NCI-H774 (cell line): Measurements from ENCODE around the gene CDCA7.
"Not testable (repeated sequence)": the region's sequence is repeated elsewhere in the genome, so short reads cannot be mapped to it uniquely, and the experiment has no call there.

Experiments
- DNase-seq: peaks from one replicate; lab custom pipeline; 2025; lab: John Stamatoyannopoulos, UW

The CDCA7 gene

GRCh38 chr2:173404841-173405750 is 50.4 kb downstream of the CDCA7 start:
- no peak for DNase-seq

GRCh38 chr2:173407176-173407575 is 52.5 kb downstream of the CDCA7 start:
- DNase-seq, result no peak

DNA sequence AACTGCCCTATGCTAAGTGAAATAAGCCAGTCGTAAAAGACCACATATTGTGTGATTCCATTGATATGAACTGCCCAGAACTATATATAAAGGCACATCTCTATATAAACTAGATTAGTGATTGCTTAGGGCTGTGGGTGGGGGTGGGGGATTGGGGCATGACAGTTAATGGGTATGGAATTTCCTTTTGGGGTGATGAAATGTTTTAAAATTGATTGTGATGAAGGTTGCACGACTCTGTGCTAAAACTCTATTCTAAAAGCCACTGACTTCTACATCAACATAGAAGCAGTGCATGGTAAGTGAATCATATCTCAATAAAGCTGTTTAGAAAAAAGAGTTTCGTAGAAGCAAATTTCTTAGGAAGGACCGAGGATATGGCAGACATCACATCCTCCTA is 53.0 kb downstream of the CDCA7 start:
- DNase-seq, result no peak

- no peak for DNase-seq
Measured at GRCh38 chr2:173410579-173410978, 55.9 kb downstream of the CDCA7 start.

- DNase-seq, result no peak
Measured at GRCh38 chr2:173412628-173413027, 58.0 kb downstream of the CDCA7 start.

GRCh38 chr2:173414823-173415322 is 60.2 kb downstream of the CDCA7 start:
- DNase-seq, result no peak

DNA sequence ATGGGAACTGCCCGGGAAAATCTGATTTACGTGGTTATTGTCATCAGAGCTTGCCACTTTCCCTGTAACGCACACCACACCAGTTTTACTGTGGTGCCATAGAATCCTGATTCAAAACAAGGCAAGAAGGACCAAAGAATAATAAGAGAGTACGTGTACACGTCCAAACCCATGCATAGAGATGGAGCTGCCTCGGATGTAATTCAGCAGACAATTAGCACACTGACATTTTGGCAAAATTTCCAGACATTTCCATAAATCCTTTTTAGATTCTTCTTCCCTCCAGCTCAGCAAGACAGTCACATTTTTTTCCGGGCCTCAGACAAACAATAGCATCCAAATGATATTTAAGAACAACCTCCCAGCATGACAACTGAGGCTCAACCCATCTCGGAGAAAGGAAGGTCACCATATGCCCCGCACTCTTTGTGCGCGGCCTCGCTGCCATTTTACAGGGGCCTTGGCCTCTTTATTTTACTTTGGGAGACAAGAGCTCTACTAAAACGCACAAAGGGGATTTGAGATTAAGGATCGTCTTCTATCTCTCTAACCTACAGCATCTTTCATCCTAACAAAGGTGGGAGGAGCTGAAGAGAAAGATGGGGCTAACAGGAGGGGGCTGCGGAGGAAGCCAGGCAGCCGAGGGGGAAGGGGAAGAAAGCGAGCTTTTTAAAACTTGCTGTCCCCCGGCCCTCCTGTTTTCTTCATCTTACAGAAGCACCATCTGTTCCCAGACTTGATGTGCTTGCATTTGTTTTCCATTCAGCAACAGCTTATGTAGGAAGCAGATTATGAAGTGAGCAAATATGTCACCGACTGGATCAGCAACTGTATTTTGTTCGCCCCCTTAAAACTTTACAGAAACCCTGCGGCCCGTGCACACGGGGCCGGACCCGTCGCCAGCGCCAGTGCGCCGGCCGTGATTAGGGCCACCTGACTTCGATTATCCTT is 61.0 kb downstream of the CDCA7 start:
- no peak for DNase-seq

- not testable (repeated sequence) for DNase-seq
Measured at GRCh38 chr2:173416415-173417152, 61.9 kb downstream of the CDCA7 start.

DNA sequence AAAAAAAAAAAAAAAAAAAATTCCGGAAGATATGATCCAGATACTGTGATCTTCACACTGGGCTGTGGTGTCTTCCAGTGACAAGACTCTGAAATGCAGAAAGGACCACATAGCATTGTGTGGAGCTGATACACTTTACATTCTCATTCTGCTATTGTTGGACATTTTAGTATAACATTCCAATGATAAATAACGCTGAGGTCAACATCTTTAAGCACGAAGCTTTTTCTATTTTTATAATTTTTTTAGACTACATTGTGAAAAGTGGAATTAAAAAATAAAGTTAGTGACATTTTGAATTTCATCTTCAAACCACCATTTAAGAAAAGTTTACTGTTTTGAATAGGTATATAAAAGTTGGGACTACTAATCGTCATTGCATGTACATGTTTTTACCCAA is 62.7 kb downstream of the CDCA7 start:
- DNase-seq, result no peak

DNA sequence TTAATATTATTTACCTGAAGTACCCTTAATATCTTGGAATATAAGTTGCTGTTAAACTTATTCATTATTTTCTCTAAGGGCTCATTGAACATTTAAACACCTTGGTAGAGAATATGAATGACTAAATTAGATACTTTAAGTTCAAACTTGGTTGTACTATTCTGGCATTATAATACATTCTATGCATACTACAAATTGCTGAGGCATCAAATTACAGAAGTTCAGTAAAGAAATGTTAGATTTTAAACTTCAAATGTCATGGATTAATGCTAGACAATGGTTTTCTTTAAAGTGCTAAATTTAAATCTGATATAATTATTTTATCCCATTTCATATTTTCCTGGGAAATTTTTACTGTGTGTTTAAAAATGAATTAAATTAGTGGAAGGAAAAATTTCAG is 63.1 kb downstream of the CDCA7 start:
- no peak for DNase-seq
